ENCODE measurements around the gene SNX8.

- TF ChIP-seq CTCF (IDR thresholded peaks at IDR 0.05; ENCODE audit: low read depth, low read length, poor library complexity, severe bottlenecking) (no peak), EZH2phosphoT487 (IDR thresholded peaks at IDR 0.05; ENCODE audit: borderline replicate concordance, low read length) (no peak)
These were observed 103.5 kb downstream of the SNX8 start for GRCh38 chr7:2210551-2211258.
